Gastroesophageal sphincter (tissue), 4 donors: ENCODE measurements around the gene FOXN1. TPM values are rescaled to one million over a fixed set of nuclear protein-coding genes. Genes with fewer than 3 reads are reported as not detected.

ENCODE experiments used
- ATAC-seq: fragments of 150-250 bp; one replicate; pipeline ENCODE4 v1.9.1; 2016; ENCODE audit warnings: mild to moderate bottlenecking, moderate library complexity
- H3K27ac ChIP-seq, 4 donors: fragments of 200-600 bp; sonication (generic) in 3 of 4; 1 replicate in 3 of 4; 2 replicates in 1 of 4; pipeline ENCODE4 v1.5.1; 2016 to 2019
- H3K27me3 ChIP-seq: fragments of 200-600 bp; sonication (generic); one replicate; pipeline ENCODE4 v1.5.1; 2019
- H3K36me3 ChIP-seq, 2 donors: fragments of 200-600 bp; sonication (generic); one replicate each; pipeline ENCODE4 v1.5.1; 2019; ENCODE audit warnings: control low read depth in 1 of 2
- H3K4me1 ChIP-seq, 3 donors: fragments of 200-600 bp; sonication (generic); 1 replicate in 2 of 3; 2 replicates in 1 of 3; pipeline ENCODE4 v1.5.1; 2016 to 2019; ENCODE audit warnings: control low read depth in 2 of 3
- H3K4me3 ChIP-seq, 2 donors: fragments of 200-600 bp; sonication (generic); one replicate each; pipeline ENCODE4 v1.5.1; 2019; ENCODE audit warnings: mild to moderate bottlenecking in 1 of 2, moderate library complexity in 1 of 2
- H3K9me3 ChIP-seq, 3 donors: fragments of 200-600 bp; sonication (generic); one replicate each; pipeline ENCODE4 v1.5.1; 2017 to 2019; ENCODE audit warnings: control low read depth in 2 of 3
- EP300 ChIP-seq: sonication (generic); formaldehyde crosslinking; IDR thresholded peaks from one replicate; pipeline ENCODE4 v1.6.1; 2017; ENCODE audit warnings: antibody characterized with exemption, mild to moderate bottlenecking
- POLR2A ChIP-seq, 2 donors: fragments of 450-650 bp; IDR thresholded peaks; one replicate each; pipeline ENCODE4 v1.6.1; 2017; ENCODE audit warnings: antibody characterized with exemption in 2 of 2, mild to moderate bottlenecking in 2 of 2, moderate library complexity in 1 of 2
- POLR2AphosphoS5 ChIP-seq: sonication (generic); formaldehyde crosslinking; IDR thresholded peaks from one replicate; pipeline ENCODE4 v1.6.1; 2017; ENCODE audit warnings: antibody characterized with exemption
- WGBS, 2 donors: methylation state at CpG; one replicate each; pipeline ENCODE4 v1.1.5; 2018; ENCODE audit warnings: low coverage in 1 of 2; 5-methylcytosine and 5-hydroxymethylcytosine counted together
- total RNA-seq, 4 donors: library from RNA; depleted of rRNA; stranded (reverse); fragments of >200 nt; gene quantifications; one replicate each; pipeline ENCODE4 v1.1.0, GENCODE V29; 2016
- TF ChIP-seq, protein P1 (sequence below), 4 experiments: fragments of 200-600 bp in 2 of 4; fragments of 450-650 bp in 2 of 4; sonication (generic) in 1 of 4; IDR thresholded peaks; one replicate each; pipeline ENCODE4 v1.5.1; 2017 to 2019; ENCODE audit warnings: antibody characterized with exemption in 4 of 4, mild to moderate bottlenecking in 2 of 4, moderate library complexity in 2 of 4

FOXN1 gene
- total RNA-seq, 4 donors from 2014 or later = 0.15 TPM; not detected in 3

DNA sequence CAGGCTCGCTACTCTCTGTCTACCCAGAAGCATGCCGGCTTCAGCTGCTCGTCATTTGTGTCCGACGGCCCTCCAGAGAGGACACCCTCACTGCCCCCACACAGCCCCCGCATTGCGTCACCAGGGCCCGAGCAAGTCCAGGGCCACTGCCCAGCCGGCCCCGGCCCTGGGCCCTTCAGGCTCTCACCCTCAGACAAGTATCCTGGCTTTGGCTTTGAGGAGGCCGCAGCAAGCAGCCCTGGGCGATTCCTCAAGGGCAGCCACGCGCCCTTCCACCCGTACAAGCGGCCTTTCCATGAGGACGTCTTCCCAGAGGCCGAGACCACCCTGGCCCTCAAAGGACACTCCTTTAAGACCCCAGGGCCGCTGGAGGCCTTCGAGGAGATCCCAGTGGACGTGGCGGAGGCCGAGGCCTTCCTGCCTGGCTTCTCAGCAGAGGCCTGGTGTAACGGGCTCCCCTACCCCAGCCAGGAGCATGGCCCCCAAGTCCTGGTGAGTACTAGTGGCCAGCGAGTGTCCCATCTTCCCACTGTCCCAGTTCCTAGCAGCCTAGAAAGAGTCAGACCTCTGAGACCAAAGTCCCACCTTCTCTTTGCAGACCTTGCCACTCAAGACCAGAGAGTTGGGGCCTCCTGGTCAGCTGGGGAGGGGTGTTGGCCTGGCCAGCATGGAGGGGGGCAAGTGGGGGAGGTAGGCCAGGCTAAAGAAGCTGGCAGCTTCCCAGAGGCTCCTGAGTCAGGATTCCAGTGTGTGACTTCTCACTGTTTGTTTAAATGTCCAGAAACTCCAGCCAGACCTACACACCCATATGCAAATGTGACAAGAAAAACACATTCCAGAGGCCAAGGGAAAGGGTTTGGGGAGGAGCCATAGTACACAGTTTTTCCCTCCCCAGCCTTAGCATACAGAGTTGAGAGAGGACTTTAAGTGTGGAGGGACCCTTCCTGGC lies 18.6 kb downstream of the FOXN1 start:
- Histone ChIP-seq H3K27me3 (peaks cover 7% of the 10 kb centered on the region), H3K27ac (no peak overlapping the region), H3K36me3 (no peaks in the 10 kb centered on the region), H3K9me3 (no peaks in the 10 kb centered on the region), H3K4me3 (no peak overlapping the region), H3K4me1 (peaks cover 0 to 9% (median 0%) of the 10 kb centered on the region in 3 donors)
- no CpG with 5 or more reads among the region's 25 CpGs for WGBS, 2 donors
- no peak for TF ChIP-seq POLR2AphosphoS5
- TF ChIP-seq EP300 = no peak
- no peak for TF ChIP-seq POLR2A (IDR thresholded peaks at IDR 0.05)
- TF ChIP-seq, protein P1, sequence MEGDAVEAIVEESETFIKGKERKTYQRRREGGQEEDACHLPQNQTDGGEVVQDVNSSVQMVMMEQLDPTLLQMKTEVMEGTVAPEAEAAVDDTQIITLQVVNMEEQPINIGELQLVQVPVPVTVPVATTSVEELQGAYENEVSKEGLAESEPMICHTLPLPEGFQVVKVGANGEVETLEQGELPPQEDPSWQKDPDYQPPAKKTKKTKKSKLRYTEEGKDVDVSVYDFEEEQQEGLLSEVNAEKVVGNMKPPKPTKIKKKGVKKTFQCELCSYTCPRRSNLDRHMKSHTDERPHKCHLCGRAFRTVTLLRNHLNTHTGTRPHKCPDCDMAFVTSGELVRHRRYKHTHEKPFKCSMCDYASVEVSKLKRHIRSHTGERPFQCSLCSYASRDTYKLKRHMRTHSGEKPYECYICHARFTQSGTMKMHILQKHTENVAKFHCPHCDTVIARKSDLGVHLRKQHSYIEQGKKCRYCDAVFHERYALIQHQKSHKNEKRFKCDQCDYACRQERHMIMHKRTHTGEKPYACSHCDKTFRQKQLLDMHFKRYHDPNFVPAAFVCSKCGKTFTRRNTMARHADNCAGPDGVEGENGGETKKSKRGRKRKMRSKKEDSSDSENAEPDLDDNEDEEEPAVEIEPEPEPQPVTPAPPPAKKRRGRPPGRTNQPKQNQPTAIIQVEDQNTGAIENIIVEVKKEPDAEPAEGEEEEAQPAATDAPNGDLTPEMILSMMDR (IDR thresholded peaks at IDR 0.05) = no peak
- ATAC-seq = no peak

DNA sequence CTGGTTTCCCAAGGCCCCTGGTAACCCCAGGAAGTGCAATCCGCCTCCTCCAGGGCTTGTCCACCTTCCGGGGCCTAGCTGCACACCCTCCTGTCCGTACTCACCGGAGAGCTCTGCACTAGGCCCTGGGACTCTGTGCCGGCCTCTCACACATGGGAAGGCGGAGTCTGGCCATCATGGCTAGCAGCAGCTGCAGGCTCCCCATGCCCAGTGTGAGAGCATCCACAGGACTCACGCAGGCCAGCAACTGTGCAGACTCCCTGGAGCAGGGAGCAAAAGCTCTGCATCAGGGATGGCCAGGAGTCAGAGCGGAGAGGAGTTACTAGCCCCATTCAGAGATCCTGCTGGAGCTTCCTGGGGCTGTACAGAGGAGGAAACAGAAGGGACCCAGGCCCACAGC lies 20.2 kb downstream of the FOXN1 start:
- ATAC-seq = no peak
- H3K27ac ChIP-seq = no peak overlapping the region
- 100% methylated on average over 2 of the region's 8 CpGs; no CpG with 5 or more reads in 1 of the 2 donors for WGBS, 2 donors

DNA sequence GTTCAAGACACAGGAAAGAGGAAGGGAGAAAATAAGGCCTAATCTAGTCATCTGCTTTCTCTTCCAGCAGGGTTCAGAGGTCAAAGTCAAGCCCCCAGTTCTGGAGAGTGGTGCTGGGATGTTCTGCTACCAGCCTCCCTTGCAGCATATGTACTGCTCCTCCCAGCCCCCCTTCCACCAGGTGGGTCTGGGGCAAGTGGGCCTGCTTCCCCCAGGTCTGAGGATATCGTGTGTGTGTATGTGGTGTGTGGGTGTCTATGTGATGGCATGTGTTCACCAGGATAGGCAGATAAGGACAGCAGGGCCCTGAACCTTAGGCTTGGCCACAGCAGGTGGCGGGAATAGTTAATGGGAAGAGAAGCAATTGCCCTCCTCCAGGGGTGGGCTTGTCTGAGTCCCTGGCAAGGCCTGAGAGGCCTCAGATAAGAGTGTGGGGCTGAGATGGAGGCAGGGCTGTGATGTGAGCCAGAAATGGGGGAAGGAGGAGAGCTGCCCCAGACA lies 21.1 kb downstream of the FOXN1 start:
- no peak overlapping the region for H3K4me3 ChIP-seq
- peaks cover 15% of the 10 kb centered on the region for H3K27me3 ChIP-seq
- no peak for TF ChIP-seq EP300
- no peak for TF ChIP-seq POLR2AphosphoS5
- TF ChIP-seq, protein P1 (IDR thresholded peaks at IDR 0.05) = no peak
- no peak for TF ChIP-seq POLR2A (IDR thresholded peaks at IDR 0.05)
- H3K27ac ChIP-seq = no peak overlapping the region
- H3K9me3 ChIP-seq = no peaks in the 10 kb centered on the region
- no peaks in the 10 kb centered on the region for H3K36me3 ChIP-seq
- ATAC-seq = no peak
- peaks cover 0 to 9% (median 0%) of the 10 kb centered on the region in 3 donors for H3K4me1 ChIP-seq
- 100% methylated on average over 1 of the region's 2 CpGs; no CpG with 5 or more reads in 1 of the 2 donors for WGBS, 2 donors

More for the DNA sequence above, 20.2 kb downstream of the FOXN1 start:
- H3K27me3 ChIP-seq = peaks cover 8% of the 10 kb centered on the region
- no peaks in the 10 kb centered on the region for H3K36me3 ChIP-seq
- TF ChIP-seq EP300 (no peak), POLR2A (IDR thresholded peaks at IDR 0.05) (no peak), POLR2AphosphoS5 (no peak)
- TF ChIP-seq, protein P1 (IDR thresholded peaks at IDR 0.05) = no peak
- peaks cover 0 to 9% (median 0%) of the 10 kb centered on the region in 3 donors for H3K4me1 ChIP-seq
- no peaks in the 10 kb centered on the region for H3K9me3 ChIP-seq
- no peak overlapping the region for H3K4me3 ChIP-seq

DNA sequence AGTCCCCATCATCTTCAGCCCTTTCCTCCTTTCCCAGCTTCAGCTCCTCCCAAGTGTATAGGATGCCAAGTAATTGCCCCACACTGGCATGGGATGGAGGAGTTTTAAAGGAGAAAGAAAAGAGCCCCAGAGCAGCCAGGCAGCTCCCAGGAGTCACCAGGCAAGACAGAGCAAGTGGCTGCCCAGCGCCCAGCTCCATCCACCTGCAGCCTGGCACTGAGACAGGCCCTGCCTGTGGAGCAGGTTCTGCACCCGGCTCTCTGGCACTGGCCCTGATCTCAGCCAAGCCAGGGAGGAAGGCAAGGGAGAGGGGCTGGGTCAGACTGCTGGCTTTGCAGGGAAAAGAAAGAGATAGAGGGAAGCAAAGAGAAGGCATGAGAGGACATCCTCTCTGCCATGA lies 21.7 kb downstream of the FOXN1 start:
- no peaks in the 10 kb centered on the region for H3K36me3 ChIP-seq
- TF ChIP-seq, protein P1 (IDR thresholded peaks at IDR 0.05) = no peak
- TF ChIP-seq EP300 (no peak), POLR2A (IDR thresholded peaks at IDR 0.05) (no peak), POLR2AphosphoS5 (no peak)
- peaks cover 22% of the 10 kb centered on the region for H3K27me3 ChIP-seq
- no peak overlapping the region for H3K4me3 ChIP-seq
- H3K4me1 ChIP-seq = peaks cover 0 to 9% (median 0%) of the 10 kb centered on the region in 3 donors
- no peak overlapping the region for H3K27ac ChIP-seq
- H3K9me3 ChIP-seq = no peaks in the 10 kb centered on the region
- no peak for ATAC-seq
- no CpG with 5 or more reads among the region's 2 CpGs for WGBS, 2 donors
